HUES6 (cell line): ENCODE results near the gene CNPY4.

ENCODE experiments used
- H3K27ac ChIP-seq: 2 replicates; pipeline ENCODE4 v1.7.0; 2013; ENCODE audit warnings: low read depth, mild to moderate bottlenecking, low read length, inconsistent platforms
- H3K27me3 ChIP-seq: 2 replicates; pipeline ENCODE4 v1.6.1; 2013; ENCODE audit warnings: low read length; ENCODE audit not compliant: control insufficient read depth, insufficient read depth
- H3K36me3 ChIP-seq: 2 replicates; pipeline ENCODE4 v1.6.1; 2013; ENCODE audit warnings: low read length; ENCODE audit not compliant: control insufficient read depth, insufficient read depth
- H3K4me1 ChIP-seq: 2 replicates; pipeline ENCODE4 v1.6.1; 2013; ENCODE audit warnings: low read length; ENCODE audit not compliant: control insufficient read depth, insufficient read depth
- H3K4me3 ChIP-seq: 2 replicates; pipeline ENCODE4 v1.5.1; 2013; ENCODE audit warnings: low read depth, low read length
- H3K9ac ChIP-seq: one replicate; pipeline ENCODE4 v1.6.1; 2013; ENCODE audit warnings: mild to moderate bottlenecking, low read length
- H3K9me3 ChIP-seq: 2 replicates; pipeline ENCODE4 v1.6.1; 2013; ENCODE audit warnings: low read depth, low read length; ENCODE audit not compliant: control insufficient read depth, insufficient read depth

CNPY4 gene

GRCh38 chr7:100119072-100119969 is at the start of gene CNPY4, which contains the start of gene TAF6:
TSS of gene CNPY4 (plus strand) at chr7:100119634. CDS start at chr7:100119745, 111 bp downstream.
TSS of gene TAF6 (minus strand) at chr7:100119358. CDS start at chr7:100114209, 5,149 bp downstream.
- H3K36me3 ChIP-seq, result 0 out of 2 replicates have a peak, but pooled peaks cover 3% of the 10 kb centered on the region
- peak within 1 kb of the TSS; percentile 98 for H3K27ac ChIP-seq
- H3K4me3 ChIP-seq, result peak within 1 kb of the TSS; percentile 82
- peaks cover 10% of the 10 kb centered on the region for H3K4me1 ChIP-seq
- H3K9ac ChIP-seq, result peak within 1 kb of the TSS; percentile 88
- no peaks in the 10 kb centered on the region for H3K27me3 ChIP-seq
- no peaks in the 10 kb centered on the region for H3K9me3 ChIP-seq

- no peaks in the 10 kb centered on the region for H3K27me3 ChIP-seq
- H3K9me3 ChIP-seq, result peaks cover 52% of the 10 kb centered on the region
- H3K9ac ChIP-seq, result no peak overlapping the region
- H3K27ac ChIP-seq, result no peak overlapping the region
- H3K4me3 ChIP-seq, result no peak overlapping the region
- H3K4me1 ChIP-seq, result no peaks in the 10 kb centered on the region
- H3K36me3 ChIP-seq, result peaks cover 76% of the 10 kb centered on the region
These were observed 49.4 kb upstream of the CNPY4 start for GRCh38 chr7:100069991-100070390.

GRCh38 chr7:100071018-100071723 is 48.3 kb upstream of the CNPY4 start:
- Histone ChIP-seq H3K4me1 (no peaks in the 10 kb centered on the region), H3K36me3 (peaks cover 80% of the 10 kb centered on the region), H3K27ac (no peak overlapping the region), H3K9ac (no peak overlapping the region), H3K27me3 (no peaks in the 10 kb centered on the region), H3K4me3 (no peak overlapping the region), H3K9me3 (peaks cover 60% of the 10 kb centered on the region)

GRCh38 chr7:100072462-100072861 is 47.0 kb upstream of the CNPY4 start:
- peaks cover 92% of the 10 kb centered on the region for H3K36me3 ChIP-seq
- H3K4me3 ChIP-seq, result no peak overlapping the region
- H3K4me1 ChIP-seq, result no peaks in the 10 kb centered on the region
- no peak overlapping the region for H3K9ac ChIP-seq
- no peak overlapping the region for H3K27ac ChIP-seq
- H3K27me3 ChIP-seq, result no peaks in the 10 kb centered on the region
- peaks cover 63% of the 10 kb centered on the region for H3K9me3 ChIP-seq

- Histone ChIP-seq H3K27ac (no peak overlapping the region), H3K4me3 (no peak overlapping the region), H3K27me3 (no peaks in the 10 kb centered on the region), H3K9me3 (peaks cover 61% of the 10 kb centered on the region), H3K4me1 (no peaks in the 10 kb centered on the region), H3K9ac (no peak overlapping the region), H3K36me3 (peaks cover 98% of the 10 kb centered on the region)
These were observed 44.6 kb upstream of the CNPY4 start for GRCh38 chr7:100074841-100075240.

GRCh38 chr7:100075418-100075817 is 44.0 kb upstream of the CNPY4 start:
- Histone ChIP-seq H3K4me1 (peaks cover 4% of the 10 kb centered on the region; the same call in 1 of the 2 replicates), H3K9me3 (peaks cover 55% of the 10 kb centered on the region), H3K27me3 (no peaks in the 10 kb centered on the region), H3K36me3 (peaks cover 97% of the 10 kb centered on the region), H3K9ac (no peak overlapping the region), H3K4me3 (no peak overlapping the region), H3K27ac (no peak overlapping the region)

- no peak overlapping the region for H3K27ac ChIP-seq
- H3K9me3 ChIP-seq, result peaks cover 37% of the 10 kb centered on the region
- peaks cover 4% of the 10 kb centered on the region; the same call in 1 of the 2 replicates for H3K4me1 ChIP-seq
- no peaks in the 10 kb centered on the region for H3K27me3 ChIP-seq
- H3K4me3 ChIP-seq, result no peak overlapping the region
- H3K36me3 ChIP-seq, result peaks cover 79% of the 10 kb centered on the region
- no peak overlapping the region for H3K9ac ChIP-seq
These were observed 42.2 kb upstream of the CNPY4 start for GRCh38 chr7:100077205-100077604.

- Histone ChIP-seq H3K27me3 (no peaks in the 10 kb centered on the region), H3K9me3 (peaks cover 20% of the 10 kb centered on the region), H3K9ac (no peak overlapping the region), H3K4me3 (no peak overlapping the region), H3K36me3 (peaks cover 60% of the 10 kb centered on the region), H3K27ac (no peak overlapping the region), H3K4me1 (peaks cover 13% of the 10 kb centered on the region)
These were observed 40.3 kb upstream of the CNPY4 start for GRCh38 chr7:100079024-100079560.

GRCh38 chr7:100080907-100081534 is 38.4 kb upstream of the CNPY4 start:
- Histone ChIP-seq H3K9me3 (peaks cover 4% of the 10 kb centered on the region; the same call in 1 of the 2 replicates), H3K36me3 (peaks cover 41% of the 10 kb centered on the region), H3K27ac (peak overlapping the region; percentile 86), H3K4me3 (peak overlapping the region; percentile 94), H3K4me1 (peaks cover 13% of the 10 kb centered on the region), H3K27me3 (no peaks in the 10 kb centered on the region), H3K9ac (peak overlapping the region; percentile 97)

GRCh38 chr7:100081535-100082102 is 37.8 kb upstream of the CNPY4 start, which contains the start of gene ZNF3:
TSS of gene ZNF3 (minus strand) at chr7:100081723. CDS start at chr7:100077357, 4,366 bp downstream.
- Histone ChIP-seq H3K27ac (peak within 1 kb of the TSS; percentile 86), H3K9me3 (peaks cover 4% of the 10 kb centered on the region; the same call in 1 of the 2 replicates)

More at GRCh38 chr7:100081535-100082102, 37.8 kb upstream of the CNPY4 start, which contains the start of gene ZNF3:
- peak within 1 kb of the TSS; percentile 97 for H3K9ac ChIP-seq
- peak within 1 kb of the TSS; percentile 94 for H3K4me3 ChIP-seq
- H3K36me3 ChIP-seq, result peaks cover 35% of the 10 kb centered on the region
- peaks cover 13% of the 10 kb centered on the region for H3K4me1 ChIP-seq
- H3K27me3 ChIP-seq, result no peaks in the 10 kb centered on the region
